Measurements from ENCODE around the gene KDM5B. TPM values are rescaled to one million over a fixed set of nuclear protein-coding genes. Genes with fewer than 3 reads are reported as not detected.

KDM5B gene
- 104 TPM for polyA plus RNA-seq (2013, experiment 1 of 2)
- polyA plus RNA-seq (2013, experiment 2 of 2) = 95.3 TPM

DNA sequence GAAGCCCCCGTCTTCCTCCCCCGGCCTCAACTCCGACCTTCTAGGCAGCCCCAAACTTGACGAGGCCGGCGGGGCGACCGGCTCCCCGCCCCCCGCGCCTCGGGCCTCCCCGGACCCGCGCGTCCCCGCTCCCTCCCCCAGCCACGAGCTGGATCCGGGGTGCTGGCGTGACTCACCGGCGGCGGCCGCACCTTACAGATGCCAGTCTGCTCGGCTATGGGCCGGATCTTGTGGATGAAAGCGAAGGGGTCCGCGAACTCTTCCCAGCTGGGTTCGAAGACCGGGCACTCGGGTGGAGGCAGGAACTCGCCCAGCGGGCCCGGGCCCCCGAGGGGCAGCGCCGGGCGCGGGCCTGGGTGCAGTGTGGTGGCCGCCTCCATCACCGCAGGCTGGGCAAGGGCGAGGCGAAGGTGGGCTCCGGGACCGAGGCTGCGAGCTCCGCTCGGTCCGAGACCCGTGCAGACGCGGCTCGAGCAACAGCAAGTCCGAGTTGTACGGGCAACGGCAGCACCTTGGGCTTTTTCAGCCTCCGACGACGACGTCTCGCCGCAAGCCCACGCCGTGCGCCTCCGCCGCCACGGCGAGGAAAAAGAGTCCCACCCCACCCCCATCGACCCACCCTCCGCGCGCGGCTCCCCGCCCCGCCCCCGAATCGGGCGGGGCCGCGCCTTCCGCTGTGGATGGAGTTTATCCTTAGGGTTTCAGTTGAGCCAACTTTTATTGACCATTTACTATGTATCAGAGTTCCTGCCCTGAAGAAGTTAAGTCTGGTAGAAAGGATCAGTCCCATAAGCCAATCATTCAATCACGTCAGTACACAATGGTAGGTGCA, at the start of gene KDM5B:
Gene KDM5B (minus strand): TSS at position 496 of the 832 bp plus-strand sequence. CDS start 116 bp downstream, at position 380.
- Histone ChIP-seq H3K4me1 (ENCODE audit: control insufficient read depth, insufficient read depth, low read length, poor library complexity, severe bottlenecking) (peaks cover 18% of the 10 kb centered on the region), H3K27ac (ENCODE audit: low read depth, low read length, severe bottlenecking) (peak within 1 kb of the TSS; percentile 79), H3K9me3 (ENCODE audit: control insufficient read depth, low read length) (no peaks in the 10 kb centered on the region), H3K4me3 (ENCODE audit: extremely low read depth, insufficient read depth, low read length, poor library complexity, severe bottlenecking) (peak within 1 kb of the TSS; percentile 95), H3K36me3 (ENCODE audit: control insufficient read depth, insufficient read depth, low read length) (no peaks in the 10 kb centered on the region)
- WGBS, 2 experiments (ENCODE audit: insufficient coverage in 2 of 2) = 0 to 1% methylated on average over 39 to 50 of the region's 84 CpGs

GRCh38 chr1:202857136-202857610, 49.0 kb upstream of the KDM5B start:
- H3K36me3 ChIP-seq (ENCODE audit: control insufficient read depth, insufficient read depth, low read length) = peaks cover 15% of the 10 kb centered on the region
- no peak overlapping the region for H3K4me3 ChIP-seq (ENCODE audit: extremely low read depth, insufficient read depth, low read length, poor library complexity, severe bottlenecking)
- H3K4me1 ChIP-seq (ENCODE audit: control insufficient read depth, insufficient read depth, low read length, poor library complexity, severe bottlenecking) = peaks cover 3% of the 10 kb centered on the region
- WGBS, 2 experiments (ENCODE audit: insufficient coverage in 2 of 2) = 0 to 63% methylated on average over 1 to 3 of the region's 4 CpGs
- H3K27ac ChIP-seq (ENCODE audit: low read depth, low read length, severe bottlenecking) = no peak overlapping the region
- H3K9me3 ChIP-seq (ENCODE audit: control insufficient read depth, low read length) = no peaks in the 10 kb centered on the region

- Histone ChIP-seq H3K36me3 (ENCODE audit: control insufficient read depth, insufficient read depth, low read length) (peaks cover 15% of the 10 kb centered on the region), H3K9me3 (ENCODE audit: control insufficient read depth, low read length) (no peaks in the 10 kb centered on the region), H3K27ac (ENCODE audit: low read depth, low read length, severe bottlenecking) (no peak overlapping the region), H3K4me3 (ENCODE audit: extremely low read depth, insufficient read depth, low read length, poor library complexity, severe bottlenecking) (no peak overlapping the region), H3K4me1 (ENCODE audit: control insufficient read depth, insufficient read depth, low read length, poor library complexity, severe bottlenecking) (no peaks in the 10 kb centered on the region)
- WGBS, 2 experiments (ENCODE audit: insufficient coverage in 2 of 2) = no CpG with 5 or more reads among the region's 2 CpGs
Observed at GRCh38 chr1:202856014-202856413, 47.8 kb upstream of the KDM5B start.

DNA sequence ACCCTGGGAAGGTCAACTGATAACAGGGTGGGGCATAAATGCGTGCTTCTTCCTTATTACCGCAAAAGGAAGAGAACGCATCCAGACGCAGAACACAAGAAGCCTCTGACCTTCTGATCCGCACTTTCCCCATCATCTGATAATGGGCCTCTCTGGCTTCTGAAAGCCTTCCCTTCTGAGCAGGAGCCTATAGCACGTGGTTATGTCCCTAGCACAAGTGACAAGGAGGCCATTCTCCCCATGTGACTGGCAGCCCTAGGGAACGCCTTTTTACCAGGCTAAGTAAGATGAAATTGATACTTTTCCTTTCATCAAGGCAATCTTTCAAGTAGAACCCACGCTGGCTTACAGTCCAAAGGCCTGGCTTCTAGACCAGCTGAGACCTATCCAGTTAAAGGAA, 46.6 kb upstream of the KDM5B start:
- Histone ChIP-seq H3K27ac (ENCODE audit: low read depth, low read length, severe bottlenecking) (no peak overlapping the region), H3K4me1 (ENCODE audit: control insufficient read depth, insufficient read depth, low read length, poor library complexity, severe bottlenecking) (no peaks in the 10 kb centered on the region), H3K9me3 (ENCODE audit: control insufficient read depth, low read length) (no peaks in the 10 kb centered on the region), H3K36me3 (ENCODE audit: control insufficient read depth, insufficient read depth, low read length) (peaks cover 15% of the 10 kb centered on the region), H3K4me3 (ENCODE audit: extremely low read depth, insufficient read depth, low read length, poor library complexity, severe bottlenecking) (no peak overlapping the region)
- WGBS, 2 experiments (ENCODE audit: insufficient coverage in 2 of 2) = 93 to 97% methylated on average over 6 to 7 of the region's 8 CpGs

GRCh38 chr1:202852163-202852904, 44.1 kb upstream of the KDM5B start:
- Histone ChIP-seq H3K4me3 (ENCODE audit: extremely low read depth, insufficient read depth, low read length, poor library complexity, severe bottlenecking) (no peak overlapping the region), H3K27ac (ENCODE audit: low read depth, low read length, severe bottlenecking) (no peak overlapping the region), H3K36me3 (ENCODE audit: control insufficient read depth, insufficient read depth, low read length) (peaks cover 12% of the 10 kb centered on the region), H3K4me1 (ENCODE audit: control insufficient read depth, insufficient read depth, low read length, poor library complexity, severe bottlenecking) (no peaks in the 10 kb centered on the region), H3K9me3 (ENCODE audit: control insufficient read depth, low read length) (no peaks in the 10 kb centered on the region)
- 55 to 68% methylated on average over 10 to 15 of the region's 15 CpGs for WGBS, 2 experiments (ENCODE audit: insufficient coverage in 2 of 2)

DNA sequence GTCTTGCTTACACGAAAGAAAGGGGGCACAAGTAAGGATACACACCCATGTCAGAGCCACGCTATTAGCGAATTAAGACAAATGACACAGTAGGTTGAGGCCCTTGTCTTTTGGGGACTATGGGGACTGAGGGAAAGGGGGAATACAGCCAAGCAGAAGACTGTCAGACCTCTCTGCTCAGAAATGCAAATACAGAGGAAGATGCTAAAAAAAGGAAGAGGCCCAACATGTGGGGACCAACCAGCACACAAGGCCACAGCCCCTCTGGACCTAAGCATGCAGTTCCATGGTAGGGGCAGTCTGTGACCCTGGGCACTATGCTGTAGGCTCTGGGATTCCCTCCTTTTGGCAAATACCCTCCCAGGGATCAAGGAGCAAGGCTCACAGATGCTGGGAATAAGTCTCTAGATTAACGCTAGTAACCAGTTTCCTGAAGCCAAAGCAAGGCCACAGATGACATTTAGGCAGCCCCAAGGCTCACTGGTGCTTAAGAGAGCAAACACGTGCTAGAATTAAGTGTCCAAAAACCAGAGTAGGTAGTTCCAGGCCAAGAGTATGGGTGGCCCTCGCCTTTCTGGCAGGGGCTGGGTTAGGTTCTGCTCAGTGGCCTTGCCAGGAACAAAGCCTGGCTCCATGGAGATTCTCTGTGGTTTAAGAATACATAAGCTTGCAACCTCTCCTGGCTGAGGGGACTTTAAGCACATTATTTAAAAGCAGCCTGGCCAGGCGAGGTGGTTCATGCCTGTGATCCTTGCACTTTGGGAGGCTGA, 42.6 kb upstream of the KDM5B start:
- Histone ChIP-seq H3K36me3 (ENCODE audit: control insufficient read depth, insufficient read depth, low read length) (peaks cover 1% of the 10 kb centered on the region), H3K27ac (ENCODE audit: low read depth, low read length, severe bottlenecking) (no peak overlapping the region), H3K4me1 (ENCODE audit: control insufficient read depth, insufficient read depth, low read length, poor library complexity, severe bottlenecking) (no peaks in the 10 kb centered on the region), H3K9me3 (ENCODE audit: control insufficient read depth, low read length) (no peaks in the 10 kb centered on the region), H3K4me3 (ENCODE audit: extremely low read depth, insufficient read depth, low read length, poor library complexity, severe bottlenecking) (no peak overlapping the region)
- 94 to 96% methylated on average over 7 of the region's 7 CpGs for WGBS, 2 experiments (ENCODE audit: insufficient coverage in 2 of 2)

GRCh38 chr1:202848191-202848542, 39.9 kb upstream of the KDM5B start:
- Histone ChIP-seq H3K9me3 (ENCODE audit: control insufficient read depth, low read length) (no peaks in the 10 kb centered on the region), H3K36me3 (ENCODE audit: control insufficient read depth, insufficient read depth, low read length) (no peaks in the 10 kb centered on the region), H3K4me1 (ENCODE audit: control insufficient read depth, insufficient read depth, low read length, poor library complexity, severe bottlenecking) (no peaks in the 10 kb centered on the region), H3K4me3 (ENCODE audit: extremely low read depth, insufficient read depth, low read length, poor library complexity, severe bottlenecking) (no peak overlapping the region), H3K27ac (ENCODE audit: low read depth, low read length, severe bottlenecking) (no peak overlapping the region)
- WGBS, 2 experiments (ENCODE audit: insufficient coverage in 2 of 2) = 83% methylated on average over 2 of the region's 2 CpGs; no CpG with 5 or more reads in 1 of the 2 experiments

- Histone ChIP-seq H3K9me3 (ENCODE audit: control insufficient read depth, low read length) (no peaks in the 10 kb centered on the region), H3K36me3 (ENCODE audit: control insufficient read depth, insufficient read depth, low read length) (no peaks in the 10 kb centered on the region), H3K4me3 (ENCODE audit: extremely low read depth, insufficient read depth, low read length, poor library complexity, severe bottlenecking) (no peak overlapping the region), H3K27ac (ENCODE audit: low read depth, low read length, severe bottlenecking) (no peak overlapping the region), H3K4me1 (ENCODE audit: control insufficient read depth, insufficient read depth, low read length, poor library complexity, severe bottlenecking) (no peaks in the 10 kb centered on the region)
- 72 to 85% methylated on average over 5 of the region's 6 CpGs for WGBS, 2 experiments (ENCODE audit: insufficient coverage in 2 of 2)
Observed at GRCh38 chr1:202844935-202845334, 36.7 kb upstream of the KDM5B start.

- Histone ChIP-seq H3K36me3 (ENCODE audit: control insufficient read depth, insufficient read depth, low read length) (no peaks in the 10 kb centered on the region), H3K27ac (ENCODE audit: low read depth, low read length, severe bottlenecking) (no peak overlapping the region), H3K9me3 (ENCODE audit: control insufficient read depth, low read length) (no peaks in the 10 kb centered on the region), H3K4me3 (ENCODE audit: extremely low read depth, insufficient read depth, low read length, poor library complexity, severe bottlenecking) (no peak overlapping the region), H3K4me1 (ENCODE audit: control insufficient read depth, insufficient read depth, low read length, poor library complexity, severe bottlenecking) (no peaks in the 10 kb centered on the region)
- 85 to 100% methylated on average over 1 to 4 of the region's 5 CpGs for WGBS, 2 experiments (ENCODE audit: insufficient coverage in 2 of 2)
Observed at GRCh38 chr1:202844259-202844658, 36.0 kb upstream of the KDM5B start.

DNA sequence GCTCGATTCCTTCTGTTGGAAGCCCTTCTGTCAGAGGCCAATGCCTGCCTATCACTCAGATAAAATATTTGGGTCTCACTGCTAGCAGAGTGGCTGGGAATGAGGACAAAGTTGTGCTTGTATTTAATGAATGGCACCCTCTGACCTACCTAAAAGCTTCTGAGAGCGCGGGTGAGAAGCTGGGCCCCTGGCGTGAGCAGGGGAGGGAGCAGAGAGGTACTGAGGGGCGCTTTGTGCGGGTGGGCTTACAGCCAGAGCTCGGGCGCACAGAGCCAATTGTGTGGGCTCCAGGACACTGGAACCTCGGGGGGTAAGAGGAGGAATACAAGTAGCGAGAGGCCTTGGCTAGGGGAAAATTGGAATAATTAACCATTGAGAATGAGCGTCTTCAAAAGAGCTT, 34.9 kb upstream of the KDM5B start:
- H3K36me3 ChIP-seq (ENCODE audit: control insufficient read depth, insufficient read depth, low read length) = no peaks in the 10 kb centered on the region
- no peak overlapping the region for H3K27ac ChIP-seq (ENCODE audit: low read depth, low read length, severe bottlenecking)
- no peaks in the 10 kb centered on the region for H3K9me3 ChIP-seq (ENCODE audit: control insufficient read depth, low read length)
- WGBS, 2 experiments (ENCODE audit: insufficient coverage in 2 of 2) = 82 to 93% methylated on average over 8 of the region's 11 CpGs
- H3K4me3 ChIP-seq (ENCODE audit: extremely low read depth, insufficient read depth, low read length, poor library complexity, severe bottlenecking) = no peak overlapping the region
- H3K4me1 ChIP-seq (ENCODE audit: control insufficient read depth, insufficient read depth, low read length, poor library complexity, severe bottlenecking) = no peaks in the 10 kb centered on the region

Measured in mesodermal cell (in vitro differentiated cells).